Measurements from ENCODE around the gene AP3B1.

AP3B1 gene

GRCh38 chr5:78116167-78116566 lies 178.3 kb downstream of the AP3B1 start:
- no peak for DNase-seq (ENCODE audit: low read depth in 1 of 2, low spot score in 1 of 2)
- H3K27ac ChIP-seq (replicated peaks) = no peak overlapping the region
- no peak overlapping the region for H3K4me3 ChIP-seq (replicated peaks; ENCODE audit: insufficient read depth, low read length)
- TF ChIP-seq REST (IDR thresholded peaks at IDR 0.05; ENCODE audit: insufficient replicate concordance, low read depth) = no peak
- no peak for TF ChIP-seq POLR2AphosphoS5 (IDR thresholded peaks at IDR 0.05; ENCODE audit: low read depth)
- no peak for TF ChIP-seq GABPA (IDR thresholded peaks at IDR 0.05; ENCODE audit: low read depth)
- TF ChIP-seq SPI1 (IDR thresholded peaks at IDR 0.05; ENCODE audit: borderline replicate concordance, low read depth) = no peak
- no peak for TF ChIP-seq CTCF (IDR thresholded peaks at IDR 0.05; ENCODE audit: insufficient read depth, low read length)
- no peaks in the 10 kb centered on the region for H3K27me3 ChIP-seq (ENCODE audit: insufficient read depth, poor library complexity, severe bottlenecking)

- TF ChIP-seq REST (IDR thresholded peaks at IDR 0.05; ENCODE audit: insufficient replicate concordance, low read depth) (no peak), SPI1 (IDR thresholded peaks at IDR 0.05; ENCODE audit: borderline replicate concordance, low read depth) (no peak), POLR2AphosphoS5 (IDR thresholded peaks at IDR 0.05; ENCODE audit: low read depth) (no peak), GABPA (IDR thresholded peaks at IDR 0.05; ENCODE audit: low read depth) (no peak), CTCF (IDR thresholded peaks at IDR 0.05; ENCODE audit: insufficient read depth, low read length) (no peak)
- Histone ChIP-seq H3K27ac (replicated peaks) (no peak overlapping the region), H3K27me3 (ENCODE audit: insufficient read depth, poor library complexity, severe bottlenecking) (no peaks in the 10 kb centered on the region), H3K4me3 (replicated peaks; ENCODE audit: insufficient read depth, low read length) (no peak overlapping the region)
- DNase-seq (ENCODE audit: low read depth in 1 of 2, low spot score in 1 of 2) = no peak
Measured at GRCh38 chr5:78113689-78114264, 180.7 kb downstream of the AP3B1 start.

- TF ChIP-seq REST (IDR thresholded peaks at IDR 0.05; ENCODE audit: insufficient replicate concordance, low read depth) (no peak), POLR2AphosphoS5 (IDR thresholded peaks at IDR 0.05; ENCODE audit: low read depth) (no peak), GABPA (IDR thresholded peaks at IDR 0.05; ENCODE audit: low read depth) (no peak), SPI1 (IDR thresholded peaks at IDR 0.05; ENCODE audit: borderline replicate concordance, low read depth) (no peak)
- Histone ChIP-seq H3K27ac (replicated peaks) (no peak overlapping the region), H3K27me3 (ENCODE audit: insufficient read depth, poor library complexity, severe bottlenecking) (no peaks in the 10 kb centered on the region), H3K4me3 (replicated peaks; ENCODE audit: insufficient read depth, low read length) (no peak overlapping the region)
- DNase-seq (ENCODE audit: low read depth in 1 of 2, low spot score in 1 of 2) = no peak
Measured at GRCh38 chr5:78112931-78113330, 181.6 kb downstream of the AP3B1 start.
